Gastroesophageal sphincter (tissue), 3 donors: Measurements from ENCODE around the gene DSCAML1.

Experiments
- CTCF ChIP-seq, 4 experiments: fragments of 200-600 bp in 2 of 4; fragments of 450-650 bp in 2 of 4; sonication (generic) in 1 of 4; IDR thresholded peaks; one replicate each; pipeline ENCODE4 v1.5.1; 2017 to 2019; ENCODE audit warnings: antibody characterized with exemption in 4 of 4, mild to moderate bottlenecking in 2 of 4, moderate library complexity in 2 of 4
- POLR2A ChIP-seq, 2 donors: fragments of 450-650 bp; IDR thresholded peaks; one replicate each; pipeline ENCODE4 v1.6.1; 2017; ENCODE audit warnings: antibody characterized with exemption in 2 of 2, mild to moderate bottlenecking in 2 of 2, moderate library complexity in 1 of 2
- POLR2AphosphoS5 ChIP-seq: sonication (generic); formaldehyde crosslinking; IDR thresholded peaks from one replicate; pipeline ENCODE4 v1.6.1; 2017; ENCODE audit warnings: antibody characterized with exemption

- TF ChIP-seq POLR2A (IDR thresholded peaks at IDR 0.05) (no peak), CTCF (IDR thresholded peaks at IDR 0.05) (no peak), POLR2AphosphoS5 (no peak)
Measured at GRCh38 chr11:117743121-117743815, 53.7 kb downstream of the DSCAML1 start.
